HPDE6-E6E7 (cell line): Measurements from ENCODE around the gene FKBP5.
"Not testable (repeated sequence)": the region's sequence is repeated elsewhere in the genome, so short reads cannot be mapped to it uniquely, and the experiment has no call there.

Experiments
- DNase-seq: peaks from one replicate; pipeline ENCODE4 v3.0.0; 2011; ENCODE audit warnings: missing footprints; ENCODE audit errors: extremely low spot score

Gene FKBP5

DNA sequence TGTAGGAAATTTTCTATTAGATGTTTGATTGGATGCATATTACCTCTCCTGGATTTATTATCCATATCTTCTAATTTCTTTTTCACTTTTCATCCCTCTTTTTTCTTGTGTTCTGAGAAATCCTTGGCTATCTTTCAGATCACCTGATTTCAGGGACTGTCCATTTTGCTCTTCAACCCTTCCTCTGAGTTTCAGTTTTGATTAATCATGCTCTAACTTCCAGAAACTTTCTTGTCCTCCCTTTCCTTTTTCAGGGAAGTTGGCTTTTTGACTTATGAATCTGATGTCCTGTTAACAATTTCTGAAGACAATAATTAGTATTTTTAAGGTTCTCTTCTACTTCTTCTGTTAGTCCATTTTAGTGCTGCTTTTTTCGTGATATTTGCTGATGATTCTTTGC lies 79.1 kb downstream of the FKBP5 start:
- no peak for DNase-seq

DNA sequence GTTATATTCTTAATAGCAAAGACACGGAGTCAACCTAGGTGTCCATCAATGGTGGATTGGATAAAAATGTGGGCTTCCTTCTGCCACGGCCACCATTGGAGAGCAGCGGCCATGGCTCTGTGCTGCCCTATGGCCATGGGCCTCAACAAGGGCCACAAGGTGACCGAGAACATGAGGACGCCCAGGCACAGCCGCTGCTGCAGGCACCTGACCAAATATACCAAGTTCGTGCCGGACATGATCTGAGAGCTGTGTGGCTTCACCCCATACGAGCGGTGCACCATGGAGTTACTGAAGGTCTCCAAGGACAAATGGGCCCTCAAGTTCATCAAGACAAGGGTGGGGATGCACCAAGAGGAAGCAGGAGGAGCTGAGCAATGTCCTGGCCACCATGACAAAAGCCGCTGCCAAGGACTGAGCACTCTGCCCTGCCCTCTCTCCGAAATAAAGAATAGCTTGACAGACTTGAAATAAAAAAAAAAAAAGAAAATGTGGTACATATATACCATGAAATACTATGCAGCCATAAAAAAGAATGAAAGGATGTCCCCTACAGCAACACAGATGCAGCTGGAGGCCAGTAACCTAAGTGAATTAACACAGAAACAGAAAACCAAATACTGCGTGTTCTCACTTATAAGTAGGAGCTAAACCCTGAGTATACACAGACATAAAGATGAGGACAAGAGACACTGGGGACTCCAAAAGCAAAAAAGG lies 81.0 kb downstream of the FKBP5 start:
- no peak for DNase-seq

DNA sequence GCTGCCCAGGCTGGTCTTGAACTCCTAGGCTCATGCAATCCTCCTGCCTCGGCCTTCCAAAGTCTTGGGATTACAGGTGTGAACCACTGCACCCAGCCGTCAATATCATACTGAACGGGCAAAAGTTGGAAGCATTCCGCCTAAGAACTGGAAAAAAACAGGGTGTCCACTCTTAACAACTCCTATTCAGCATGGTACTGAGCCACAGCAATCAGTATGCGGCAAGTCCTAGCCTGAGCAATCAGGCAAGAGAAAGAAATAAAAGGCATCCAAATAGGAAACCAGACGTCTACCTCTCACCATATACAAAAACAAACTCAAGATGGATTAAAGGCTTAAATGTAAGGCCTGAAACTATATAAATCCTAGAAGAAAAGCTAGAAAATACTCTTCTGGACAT lies 83.1 kb downstream of the FKBP5 start:
- DNase-seq: no peak

DNA sequence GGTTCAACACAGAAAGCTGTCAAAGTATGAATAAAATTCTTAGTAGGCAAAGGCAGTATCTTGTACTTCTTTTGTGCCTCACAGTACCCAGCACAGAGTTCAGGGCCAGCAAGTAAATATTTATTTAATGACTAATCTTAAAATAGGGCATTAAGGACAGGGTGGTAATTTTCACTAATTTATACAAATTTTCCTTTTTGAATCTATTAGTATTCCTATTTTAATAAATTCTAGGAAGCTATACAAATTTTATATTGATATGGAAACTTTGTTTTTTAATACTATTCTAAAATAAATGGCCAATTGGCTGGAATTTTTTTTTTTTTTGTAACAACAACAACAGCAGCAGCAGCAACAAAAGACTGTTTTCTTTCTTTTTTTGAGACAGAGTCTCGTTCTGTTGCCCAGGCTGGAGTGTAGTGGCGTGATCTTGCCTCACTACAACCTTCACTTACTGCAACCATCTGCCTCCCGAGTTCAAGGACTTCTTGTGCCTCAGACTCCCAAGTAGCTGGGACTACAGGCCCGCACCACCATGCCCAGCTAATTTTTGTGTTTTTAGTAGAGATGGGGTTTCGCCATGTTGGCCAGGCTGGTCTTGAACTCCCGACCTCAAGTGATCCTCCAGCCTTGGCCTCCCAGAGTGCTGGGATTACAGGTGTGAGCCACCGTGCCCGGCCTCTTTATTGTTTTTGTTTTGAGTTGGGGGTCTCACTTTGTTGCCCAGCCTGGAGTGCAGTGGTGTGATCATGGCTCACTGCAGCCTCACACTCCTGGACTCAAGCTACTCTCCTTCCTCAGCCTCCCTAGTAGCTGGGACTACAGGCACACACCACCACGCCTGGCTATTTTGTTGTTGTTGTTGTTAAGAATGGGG lies 85.2 kb downstream of the FKBP5 start:
- no peak for DNase-seq

DNA sequence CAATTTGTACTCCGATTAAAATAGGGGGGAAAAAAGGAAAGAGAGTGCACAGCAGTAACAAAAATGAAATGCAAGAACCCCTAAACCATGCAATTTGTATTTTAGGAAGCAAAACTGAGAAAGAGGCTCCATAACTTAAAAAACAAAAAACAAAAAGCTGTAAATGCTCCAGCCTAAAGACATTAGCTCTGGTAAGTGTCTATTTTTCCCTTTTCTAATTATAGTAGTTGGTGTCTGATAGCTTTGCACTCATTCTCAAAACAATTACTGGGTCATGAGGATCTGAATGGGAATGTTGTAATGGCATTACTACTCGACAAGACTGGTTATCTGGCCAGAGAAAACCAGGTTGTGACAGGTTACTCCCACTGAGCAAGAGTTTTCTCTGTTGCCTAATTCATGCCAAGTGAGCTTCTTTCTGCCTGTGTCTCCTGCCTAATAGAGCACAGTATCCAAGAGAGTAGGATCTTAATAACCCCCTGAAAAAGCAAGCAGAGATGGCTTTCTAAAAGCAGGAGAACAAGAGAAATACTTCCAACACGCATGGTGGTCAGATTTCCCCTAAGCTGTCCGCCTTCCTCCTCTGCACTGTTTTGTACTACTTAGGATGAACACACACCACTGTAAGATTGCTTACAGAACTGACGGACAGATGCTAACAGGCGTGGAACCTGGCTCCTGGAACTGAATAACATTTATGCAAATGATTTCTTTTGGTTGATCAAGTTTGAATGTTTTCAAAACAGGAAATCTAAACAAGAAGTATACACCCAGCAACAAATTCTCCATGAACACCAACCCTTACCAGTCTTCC lies 86.4 kb downstream of the FKBP5 start:
- DNase-seq: peak; percentile 50

DNA sequence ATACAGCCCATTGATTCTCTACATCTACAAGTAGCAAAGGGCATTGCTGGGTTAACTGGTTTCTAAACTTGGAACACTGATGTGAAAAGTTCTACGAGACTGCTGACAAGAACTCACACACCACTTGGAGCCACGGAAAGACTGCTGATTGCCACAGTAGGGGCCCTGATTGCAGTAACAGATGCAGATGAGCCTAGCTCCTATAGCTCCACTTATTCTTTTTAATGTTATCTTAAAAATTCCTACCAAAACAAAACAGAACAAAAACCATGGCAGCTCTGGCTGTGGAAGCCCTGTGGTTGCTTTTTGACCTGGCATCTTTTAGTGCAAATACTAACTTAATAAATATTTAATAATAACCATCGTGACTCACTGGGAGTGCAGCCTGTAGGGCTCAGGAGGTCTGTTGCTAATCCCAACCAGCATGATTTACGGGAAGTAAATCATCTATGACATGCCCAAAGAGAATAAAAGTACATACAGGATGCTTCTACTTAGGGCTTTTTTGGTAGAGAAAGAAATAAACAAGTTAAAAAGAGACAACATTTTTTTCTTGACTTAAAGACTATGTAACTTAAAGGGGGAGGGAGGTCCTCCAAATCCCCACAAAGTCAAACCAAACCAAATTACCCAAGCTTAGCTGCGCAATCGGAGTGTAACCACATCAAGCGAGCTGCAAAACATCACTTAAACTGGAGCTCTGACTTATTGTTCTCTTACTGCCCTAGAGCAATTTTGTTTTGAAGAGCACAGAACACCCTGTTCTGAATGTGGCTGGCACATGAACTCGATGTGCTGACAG lies 87.2 kb downstream of the FKBP5 start:
- peak; percentile 71 for DNase-seq

DNA sequence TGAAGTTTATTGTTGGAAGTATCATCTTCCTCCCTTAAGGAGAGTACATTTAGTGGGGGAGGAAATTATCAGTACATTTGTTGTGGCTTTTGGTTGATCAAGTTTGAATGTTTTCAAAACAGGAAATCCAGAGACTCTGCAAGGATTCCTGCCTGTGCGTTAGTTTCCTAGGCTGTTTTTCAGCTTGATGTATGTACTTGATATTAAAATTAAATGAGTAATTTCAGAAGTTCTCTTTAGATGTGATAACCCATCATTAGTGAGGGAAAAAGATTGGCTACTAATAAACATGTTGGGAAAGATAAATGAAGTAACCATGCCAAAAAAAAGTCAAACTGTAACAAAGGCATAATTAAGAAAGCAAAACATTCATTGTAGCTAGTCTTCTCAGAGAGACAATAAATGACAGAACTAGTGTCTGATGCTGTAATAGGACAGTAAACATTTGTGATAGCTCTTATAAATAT lies 88.0 kb downstream of the FKBP5 start:
- no peak for DNase-seq

DNA sequence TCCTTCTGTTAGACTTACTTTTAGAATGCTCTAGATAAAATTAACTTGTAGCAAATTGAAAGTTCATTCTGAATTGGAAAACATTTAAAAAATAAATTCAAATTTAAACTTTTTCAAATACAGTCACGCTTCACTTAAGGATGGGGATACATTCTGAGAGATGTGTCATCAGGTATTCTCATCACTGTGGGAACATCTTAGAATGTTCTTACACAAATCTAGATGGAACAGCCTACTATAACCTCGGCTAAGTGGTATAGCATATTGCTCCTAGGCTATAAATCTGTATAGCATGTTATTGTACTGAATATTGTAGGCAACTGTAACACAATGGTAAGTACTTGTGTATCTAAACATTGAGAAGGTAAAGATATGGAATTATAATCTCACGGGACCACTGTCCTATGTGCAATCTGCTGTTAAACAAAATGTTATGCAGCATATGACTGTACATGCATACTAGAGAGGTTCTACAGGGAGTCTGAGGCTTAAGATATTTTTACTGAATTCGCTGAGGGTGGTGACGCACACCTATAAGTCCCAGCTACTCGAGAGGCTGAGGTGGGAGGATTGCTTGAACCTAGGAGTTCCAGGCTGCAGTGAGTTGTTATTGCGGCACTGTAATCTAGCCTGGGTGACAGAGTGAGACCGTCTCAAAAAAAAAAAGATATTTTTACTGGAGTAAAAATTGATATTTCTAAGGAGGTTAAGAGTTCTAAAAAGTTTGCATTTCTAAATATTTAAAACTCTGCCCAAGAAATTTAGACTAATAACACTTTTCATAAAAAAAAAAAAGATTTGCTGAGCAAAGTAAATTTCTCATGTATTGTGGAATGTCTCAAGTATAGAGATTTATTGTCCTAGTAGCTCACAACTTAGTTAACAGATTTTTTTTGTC lies 88.7 kb downstream of the FKBP5 start:
- DNase-seq: no peak

DNA sequence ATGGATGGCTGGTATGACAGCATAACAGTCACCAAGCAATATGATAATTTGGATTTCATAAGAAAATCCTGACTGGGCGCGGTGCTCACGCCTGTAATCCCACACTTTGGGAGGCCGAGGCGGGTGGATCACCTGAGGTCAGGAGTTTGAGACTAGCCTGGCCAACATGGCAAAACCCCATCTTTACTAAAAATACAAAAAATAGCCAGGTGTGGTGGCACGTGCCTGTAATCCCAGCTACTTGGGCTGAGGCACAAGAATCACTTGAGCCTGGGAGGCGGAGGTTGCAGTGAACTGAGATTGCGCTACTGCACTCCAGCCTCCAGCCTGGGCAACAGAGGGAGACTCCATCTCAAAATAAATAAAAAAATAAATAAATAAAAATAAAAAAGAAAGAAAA lies 90.1 kb downstream of the FKBP5 start:
- DNase-seq: not testable (repeated sequence)

DNA sequence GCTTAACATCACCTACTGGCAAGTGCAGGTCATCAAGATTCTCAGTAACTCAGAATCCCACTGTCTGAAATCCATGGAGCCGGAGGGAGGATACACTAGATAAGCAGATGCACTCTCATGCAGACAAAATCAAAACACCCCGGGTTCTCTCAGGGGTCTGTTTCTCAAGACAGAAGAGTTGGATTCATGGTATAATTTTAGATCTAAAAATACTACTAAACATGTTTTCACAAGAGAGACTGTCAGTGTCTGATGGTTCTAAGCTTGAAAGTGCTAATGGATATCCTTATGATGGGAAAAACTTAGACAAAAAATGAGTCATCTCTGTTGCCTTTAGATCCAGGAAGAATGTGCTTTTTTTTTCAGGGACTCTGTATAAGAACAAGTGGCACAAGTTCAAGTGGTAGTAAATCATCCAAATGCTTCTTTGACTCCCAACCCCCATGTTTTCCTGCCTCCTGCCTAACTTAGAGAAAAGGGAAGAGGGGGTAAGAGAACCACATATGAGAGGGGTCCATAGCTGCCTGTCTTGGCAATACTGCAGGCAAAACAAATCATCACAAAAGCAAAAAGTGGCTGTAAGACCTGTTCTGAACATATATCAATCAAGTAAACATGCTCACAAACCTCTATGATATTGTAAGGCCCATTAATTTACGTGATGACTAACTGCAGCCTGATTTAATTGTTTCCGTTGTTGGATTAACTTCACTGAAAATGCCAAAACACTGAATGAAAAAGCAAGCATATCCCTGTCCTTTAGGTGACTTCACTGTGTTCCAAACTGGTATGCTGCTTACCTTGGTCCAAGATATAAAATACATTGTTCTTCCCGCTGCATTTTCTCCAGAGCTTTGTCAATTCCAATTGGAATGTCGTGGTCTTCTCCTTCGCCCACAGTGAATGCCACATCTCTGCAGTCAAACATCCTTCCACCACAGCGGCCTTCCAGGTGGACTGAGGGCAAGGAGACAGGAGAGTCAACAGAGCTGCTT lies 92.0 kb downstream of the FKBP5 start:
- no peak for DNase-seq

DNA sequence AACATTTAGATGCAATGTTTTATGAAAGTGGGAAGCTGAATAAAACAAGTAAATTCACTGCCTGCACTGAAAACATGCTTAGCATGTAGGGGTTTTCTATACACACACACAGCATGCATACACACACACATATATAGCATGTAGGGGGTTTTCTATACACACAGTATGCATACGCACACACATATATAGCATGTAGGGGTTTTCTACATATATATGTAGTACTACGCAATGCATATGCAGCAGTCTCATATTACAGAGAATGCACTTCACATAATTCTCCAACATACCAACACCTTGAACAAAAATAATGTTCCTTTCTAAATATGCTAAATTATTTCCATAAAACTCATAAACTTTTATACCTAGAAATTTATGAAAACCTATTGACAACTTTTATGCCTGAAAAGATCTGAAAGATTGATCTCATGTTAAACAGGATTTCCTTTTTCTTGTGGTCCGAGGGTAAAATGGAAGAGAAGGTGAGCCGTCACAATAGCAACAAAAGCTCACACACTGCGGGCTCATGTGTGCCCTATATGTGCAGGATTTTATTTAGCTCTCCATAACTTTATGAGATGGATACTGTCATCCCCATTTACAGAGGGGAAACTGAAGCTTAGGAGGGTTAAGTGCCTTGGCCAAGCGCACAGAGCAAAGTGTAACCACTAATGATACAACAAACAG lies 94.1 kb downstream of the FKBP5 start:
- DNase-seq: no peak

DNA sequence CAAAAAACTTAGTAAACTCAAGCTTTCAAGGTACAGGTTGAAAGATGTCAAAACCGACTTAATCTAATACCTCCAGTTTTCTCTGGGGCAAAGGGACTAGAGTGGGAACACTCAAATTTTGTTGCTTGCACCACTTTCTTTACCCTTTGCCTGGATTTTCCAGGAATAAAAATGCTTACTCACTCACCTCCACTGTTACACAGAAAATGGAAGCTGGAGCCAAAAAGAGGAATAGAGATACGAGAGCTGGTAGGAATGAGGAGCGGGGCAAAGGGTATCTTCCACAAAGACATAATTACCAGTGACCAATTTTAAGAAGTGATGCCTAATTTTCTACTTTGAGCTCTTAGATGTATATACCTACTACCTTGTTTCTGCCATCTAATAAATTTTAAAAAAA lies 96.5 kb downstream of the FKBP5 start:
- DNase-seq: no peak

DNA sequence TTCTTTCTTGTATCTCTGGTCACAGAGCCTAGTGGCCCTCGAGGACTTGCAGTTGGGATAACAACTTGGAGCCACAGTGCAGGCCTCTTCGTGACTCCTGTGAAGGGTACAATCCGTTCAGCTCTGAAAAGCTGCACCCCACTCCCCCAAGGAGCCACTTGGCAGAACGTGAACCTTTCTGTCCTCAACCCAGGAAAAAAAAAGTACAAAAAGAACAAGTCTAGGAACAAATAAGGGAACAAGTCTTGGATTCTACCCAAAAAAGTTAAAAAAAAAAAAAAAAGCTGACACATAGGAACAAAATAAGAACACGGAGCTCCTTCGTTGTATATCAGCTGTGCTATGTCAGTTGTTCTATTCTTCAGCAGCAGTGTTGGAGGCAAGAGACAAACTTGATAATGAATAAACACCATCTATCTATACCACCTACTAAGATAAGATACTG lies 98.1 kb downstream of the FKBP5 start:
- no peak for DNase-seq

DNA sequence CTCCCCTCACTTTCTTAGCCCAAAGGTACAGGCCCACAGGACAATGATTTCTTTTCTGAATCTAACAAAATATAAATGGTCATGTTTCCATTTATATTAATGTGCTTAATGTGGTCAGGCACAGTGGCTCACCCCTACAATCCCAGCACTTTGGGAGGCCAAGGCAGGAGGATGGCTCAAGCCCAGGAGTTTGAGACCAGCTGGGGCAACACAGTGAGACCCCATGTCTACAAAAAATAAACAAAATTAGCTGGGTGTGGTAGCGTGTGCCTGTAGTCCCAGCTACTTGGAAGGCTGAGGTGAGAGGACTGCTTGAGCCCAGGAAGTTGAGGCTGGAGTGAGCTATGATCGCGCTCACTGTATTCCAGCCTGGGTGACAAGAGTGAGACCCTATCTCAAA lies 98.8 kb downstream of the FKBP5 start:
- no peak for DNase-seq

DNA sequence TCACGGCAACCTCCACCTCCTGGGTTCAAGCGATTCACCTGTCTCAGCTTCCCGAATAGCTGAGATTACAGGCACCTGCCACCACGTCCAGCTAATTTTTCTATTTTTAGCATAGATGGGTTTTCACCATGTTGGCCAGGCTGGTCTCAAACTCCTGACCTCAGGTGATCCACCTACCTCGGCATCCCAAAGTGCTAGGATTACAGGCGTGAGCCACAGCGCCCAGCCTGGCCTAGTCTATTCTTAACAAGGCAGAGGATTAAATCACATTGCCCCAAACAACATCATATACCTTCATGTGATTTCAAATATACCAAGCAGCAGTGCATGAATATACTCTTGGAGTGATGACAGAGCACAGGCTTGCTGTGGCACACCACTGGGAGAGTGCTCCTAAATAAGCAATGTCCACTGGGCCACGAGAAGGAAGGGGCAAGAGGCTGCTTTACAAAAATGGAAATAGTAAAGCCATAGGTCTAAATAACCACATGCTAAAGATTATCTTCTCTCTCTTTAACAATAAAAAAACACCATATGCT lies 99.4 kb downstream of the FKBP5 start:
- no peak for DNase-seq

DNA sequence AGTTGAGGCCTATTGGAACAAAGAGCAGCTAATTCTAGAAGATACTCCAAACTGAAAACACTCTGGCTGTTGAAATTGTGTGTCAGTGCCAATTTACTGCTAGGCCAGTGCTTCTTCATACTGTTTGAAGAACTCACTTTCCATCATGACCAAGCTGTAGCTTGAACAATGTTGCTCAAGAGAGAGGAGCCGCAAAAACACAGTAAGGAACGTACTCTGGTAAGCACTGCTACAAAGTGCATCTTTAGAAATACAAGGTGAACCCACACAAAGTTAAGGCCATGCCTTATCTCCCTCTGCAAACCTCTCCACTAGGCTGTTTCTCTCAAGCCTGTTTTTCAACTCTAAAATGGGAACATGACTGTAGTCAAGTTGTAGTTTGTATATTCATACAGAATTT lies 101.5 kb downstream of the FKBP5 start:
- no peak for DNase-seq

DNA sequence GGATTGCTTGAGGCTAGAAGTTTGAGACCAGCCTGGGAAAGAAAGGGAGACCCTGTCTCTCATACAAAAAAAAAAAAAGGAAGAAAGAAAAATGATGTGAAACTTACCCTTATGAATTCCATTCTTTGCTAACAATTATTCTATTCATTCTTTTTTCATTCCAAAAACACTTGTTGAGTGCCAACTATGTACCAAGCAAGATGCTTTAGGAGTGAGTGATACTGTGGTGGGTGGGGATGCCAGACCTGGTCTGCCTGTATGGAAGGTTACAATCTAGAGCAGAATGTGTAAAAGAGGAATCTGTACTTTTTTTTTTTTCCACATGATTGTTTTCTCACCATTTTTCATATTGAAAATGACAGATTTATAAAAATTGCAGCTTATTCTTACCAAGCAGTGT lies 102.2 kb downstream of the FKBP5 start:
- no peak for DNase-seq

DNA sequence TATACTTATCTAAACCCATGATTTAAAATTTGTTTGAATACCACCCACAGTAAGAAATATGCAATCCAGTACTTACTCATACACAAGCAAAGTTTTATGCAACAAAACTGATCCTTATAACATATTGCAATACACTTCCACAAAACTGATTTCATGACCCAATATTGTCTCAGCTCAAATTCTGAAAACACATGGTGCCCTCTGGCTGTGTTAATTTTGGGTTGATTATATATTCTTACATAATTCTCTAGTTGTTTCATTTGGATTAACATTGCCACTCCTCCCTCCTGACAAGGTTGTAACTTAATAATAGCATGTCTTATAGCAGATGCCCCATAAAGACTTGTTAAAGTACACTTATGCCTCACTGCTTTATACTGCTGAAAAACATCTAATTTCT lies 103.1 kb downstream of the FKBP5 start:
- DNase-seq: no peak
